Dendritic cell treated with granulocyte-macrophage colony-stimulating factor and Interleukin-4, amounts not matched to agents 40 ng/mL and 50 ng/mL, for 4 days (primary cell): Measurements from ENCODE around the gene RRP15.

ENCODE experiments used
- H3K27ac Mint-ChIP-seq: one replicate; pipeline ENCODE4 v1.8.0; 2022; ENCODE audit warnings: mild to moderate bottlenecking, mixed read lengths
- H3K27me3 Mint-ChIP-seq: one replicate; pipeline ENCODE4 v1.8.0; 2022; ENCODE audit warnings: mild to moderate bottlenecking, mixed read lengths
- H3K36me3 Mint-ChIP-seq: one replicate; pipeline ENCODE4 v1.8.0; 2022; ENCODE audit warnings: low read depth, mixed read lengths
- H3K4me1 Mint-ChIP-seq: one replicate; pipeline ENCODE4 v1.8.0; 2022; ENCODE audit warnings: low read depth, mixed read lengths
- H3K4me3 Mint-ChIP-seq: one replicate; pipeline ENCODE4 v1.8.0; 2022; ENCODE audit warnings: mild to moderate bottlenecking, moderate library complexity, mixed read lengths
- H3K9me3 Mint-ChIP-seq: one replicate; pipeline ENCODE4 v1.8.0; 2022; ENCODE audit warnings: mixed read lengths
- intact Hi-C: fragments of 100-400 bp; cut with micrococcal nuclease; formaldehyde crosslinking; loops from one replicate; pipeline ENCODE4 v1.15.0; 2022

RRP15 gene, protein sequence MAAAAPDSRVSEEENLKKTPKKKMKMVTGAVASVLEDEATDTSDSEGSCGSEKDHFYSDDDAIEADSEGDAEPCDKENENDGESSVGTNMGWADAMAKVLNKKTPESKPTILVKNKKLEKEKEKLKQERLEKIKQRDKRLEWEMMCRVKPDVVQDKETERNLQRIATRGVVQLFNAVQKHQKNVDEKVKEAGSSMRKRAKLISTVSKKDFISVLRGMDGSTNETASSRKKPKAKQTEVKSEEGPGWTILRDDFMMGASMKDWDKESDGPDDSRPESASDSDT

DNA sequence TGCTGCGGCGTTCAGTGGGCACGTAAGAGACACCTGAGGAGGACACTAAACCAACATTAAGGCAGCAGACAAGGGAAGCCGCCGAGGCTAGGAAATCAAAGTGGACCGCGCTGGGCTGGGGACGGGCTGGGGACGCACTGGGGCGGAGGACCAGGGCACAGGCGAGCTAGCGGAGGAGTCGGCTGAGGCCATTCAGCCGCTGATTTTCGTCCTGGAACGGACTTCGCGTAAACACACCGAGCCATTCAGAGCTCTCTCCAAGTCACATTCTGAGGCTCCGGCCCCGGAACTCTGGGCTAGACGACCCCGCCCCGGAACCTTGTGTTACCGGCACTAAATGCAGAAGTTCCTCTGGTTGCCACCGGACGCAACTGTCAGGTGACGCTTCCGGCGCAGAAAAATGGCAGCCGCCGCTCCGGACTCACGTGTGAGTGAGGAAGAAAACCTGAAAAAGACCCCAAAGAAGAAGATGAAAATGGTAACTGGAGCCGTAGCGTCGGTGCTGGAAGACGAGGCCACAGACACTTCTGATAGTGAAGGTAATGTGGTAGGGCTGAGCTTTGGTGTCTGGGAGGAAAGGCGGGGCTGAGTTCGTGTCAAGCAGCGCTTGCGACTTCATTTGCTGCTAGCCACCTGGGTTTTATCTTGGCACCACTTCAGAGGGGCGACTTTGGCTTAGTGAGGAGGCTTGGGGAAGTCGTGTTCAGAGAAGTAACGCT is at the start of gene RRP15:
TSS of gene RRP15 (plus strand) at position 377 of the 719 bp plus-strand sequence. CDS start at position 401, 24 bp downstream.
- Mint-ChIP-seq H3K27ac (peak within 1 kb of the TSS; percentile 85), H3K4me3 (peak within 1 kb of the TSS; percentile 86), H3K36me3 (peaks cover 15% of the 10 kb centered on the region), H3K9me3 (no peaks in the 10 kb centered on the region), H3K27me3 (peaks cover 10% of the 10 kb centered on the region), H3K4me1 (peaks cover 22% of the 10 kb centered on the region)
- intact Hi-C loops = loop anchor here (10.0 kb wide), 1 partner anchor 650 kb away; the partner anchor contains the start of genes GPATCH2 and SPATA17

DNA sequence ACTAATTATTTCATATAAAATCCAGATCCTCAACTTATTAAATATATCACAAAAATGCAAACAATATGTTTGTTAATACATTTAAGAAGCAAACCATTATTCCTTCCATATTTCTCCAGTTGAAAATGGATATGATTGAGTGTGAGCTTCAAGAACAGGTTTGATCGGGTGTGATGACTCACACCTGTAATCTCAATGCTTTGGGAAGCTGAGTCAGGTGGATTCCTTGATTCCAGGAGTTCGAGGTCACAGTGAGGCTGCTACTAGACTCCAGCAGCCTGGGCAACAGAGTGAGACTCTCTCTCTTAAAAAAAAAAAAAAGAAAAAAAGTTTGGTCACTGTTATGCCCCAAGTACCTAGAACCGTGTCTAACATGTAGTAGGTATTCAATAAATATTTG is 42.9 kb upstream of the RRP15 start:
- Mint-ChIP-seq H3K36me3 (no peaks in the 10 kb centered on the region), H3K27me3 (no peaks in the 10 kb centered on the region), H3K4me3 (no peak overlapping the region), H3K9me3 (no peaks in the 10 kb centered on the region), H3K27ac (no peak overlapping the region), H3K4me1 (no peaks in the 10 kb centered on the region)
- intact Hi-C loops = no loop called here

DNA sequence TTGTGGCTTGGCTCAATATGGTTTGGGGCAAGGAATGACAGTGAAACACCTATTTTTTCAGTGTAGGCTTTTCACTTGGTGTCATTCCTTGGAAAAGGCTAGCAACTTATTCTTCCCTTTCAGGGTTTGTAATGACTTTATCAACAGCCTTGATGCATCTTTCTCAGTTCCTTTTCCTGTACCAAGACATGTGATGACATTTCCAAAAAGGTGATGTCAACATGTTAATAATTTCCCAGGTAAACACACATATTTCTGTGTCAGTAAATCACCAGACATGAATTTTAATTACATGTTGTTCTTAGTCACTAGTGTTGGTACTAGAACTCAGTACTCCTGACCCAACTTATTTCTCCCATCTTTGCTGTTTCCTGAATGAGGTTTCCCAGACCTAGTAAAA is 37.8 kb upstream of the RRP15 start:
- no peaks in the 10 kb centered on the region for H3K36me3 Mint-ChIP-seq
- no peaks in the 10 kb centered on the region for H3K4me1 Mint-ChIP-seq
- intact Hi-C loops = no loop called here
- H3K27me3 Mint-ChIP-seq = no peaks in the 10 kb centered on the region
- no peaks in the 10 kb centered on the region for H3K9me3 Mint-ChIP-seq
- no peak overlapping the region for H3K27ac Mint-ChIP-seq
- no peak overlapping the region for H3K4me3 Mint-ChIP-seq

DNA sequence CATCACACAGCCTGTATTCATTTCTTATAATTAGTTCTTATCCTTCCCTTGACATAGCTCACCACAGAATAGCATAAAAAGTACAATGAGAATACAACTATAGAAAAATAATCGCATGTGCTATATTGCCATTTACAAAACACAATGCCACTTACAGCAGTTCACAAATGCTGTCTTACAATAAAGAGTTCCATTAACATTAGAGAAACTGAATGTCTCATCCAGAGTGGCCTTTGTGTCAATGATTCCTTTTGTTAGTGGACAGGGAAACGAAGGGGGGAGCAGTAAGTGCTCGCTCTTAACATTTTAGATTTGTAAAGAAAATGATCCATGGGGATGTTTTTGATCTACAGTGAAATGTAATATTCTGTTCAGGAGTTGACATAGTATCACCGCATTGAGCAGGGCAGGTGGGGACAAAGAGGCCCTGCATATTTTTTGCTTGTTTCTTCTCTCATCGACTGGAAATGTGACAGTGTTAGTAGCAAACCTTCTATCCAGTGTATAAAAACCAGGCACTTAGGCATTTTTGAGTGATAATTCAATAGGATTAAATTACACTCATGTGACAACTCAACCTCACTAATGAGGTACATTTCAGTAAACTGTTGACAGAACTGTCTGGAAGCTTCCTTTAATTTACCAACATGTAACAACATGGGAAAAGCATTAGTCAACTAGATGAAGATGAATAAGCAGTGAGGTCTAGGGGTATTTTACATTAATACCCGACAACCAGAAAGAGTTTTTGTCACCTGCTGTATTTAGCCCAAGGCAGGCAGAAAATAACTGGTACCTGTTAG is 35.6 kb upstream of the RRP15 start:
- Mint-ChIP-seq H3K27ac (no peak overlapping the region), H3K27me3 (no peaks in the 10 kb centered on the region), H3K4me3 (no peak overlapping the region), H3K4me1 (no peaks in the 10 kb centered on the region), H3K9me3 (no peaks in the 10 kb centered on the region), H3K36me3 (no peaks in the 10 kb centered on the region)
- intact Hi-C loops = no loop called here

DNA sequence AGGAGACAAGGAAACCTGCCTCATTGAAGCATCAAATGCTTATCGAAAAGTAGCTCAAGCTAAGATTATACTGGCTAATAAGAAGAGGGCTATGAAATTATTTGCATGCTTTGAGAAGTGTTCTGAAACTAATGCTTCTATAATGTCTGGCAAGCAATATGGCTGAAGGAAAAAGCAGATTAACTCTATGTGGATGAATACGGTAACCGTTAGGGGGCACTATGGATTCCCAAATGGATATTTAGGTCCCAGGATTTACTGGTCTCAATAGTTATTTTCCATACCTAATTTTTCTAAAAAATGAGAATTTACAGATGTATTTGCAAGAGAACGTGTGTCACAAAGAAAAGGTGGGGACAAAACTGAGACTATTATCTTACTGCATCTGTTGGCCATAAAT is 34.6 kb upstream of the RRP15 start:
- H3K4me3 Mint-ChIP-seq = no peak overlapping the region
- H3K36me3 Mint-ChIP-seq = no peaks in the 10 kb centered on the region
- no peak overlapping the region for H3K27ac Mint-ChIP-seq
- no peaks in the 10 kb centered on the region for H3K4me1 Mint-ChIP-seq
- no peaks in the 10 kb centered on the region for H3K27me3 Mint-ChIP-seq
- no peaks in the 10 kb centered on the region for H3K9me3 Mint-ChIP-seq
- intact Hi-C loops = no loop called here

DNA sequence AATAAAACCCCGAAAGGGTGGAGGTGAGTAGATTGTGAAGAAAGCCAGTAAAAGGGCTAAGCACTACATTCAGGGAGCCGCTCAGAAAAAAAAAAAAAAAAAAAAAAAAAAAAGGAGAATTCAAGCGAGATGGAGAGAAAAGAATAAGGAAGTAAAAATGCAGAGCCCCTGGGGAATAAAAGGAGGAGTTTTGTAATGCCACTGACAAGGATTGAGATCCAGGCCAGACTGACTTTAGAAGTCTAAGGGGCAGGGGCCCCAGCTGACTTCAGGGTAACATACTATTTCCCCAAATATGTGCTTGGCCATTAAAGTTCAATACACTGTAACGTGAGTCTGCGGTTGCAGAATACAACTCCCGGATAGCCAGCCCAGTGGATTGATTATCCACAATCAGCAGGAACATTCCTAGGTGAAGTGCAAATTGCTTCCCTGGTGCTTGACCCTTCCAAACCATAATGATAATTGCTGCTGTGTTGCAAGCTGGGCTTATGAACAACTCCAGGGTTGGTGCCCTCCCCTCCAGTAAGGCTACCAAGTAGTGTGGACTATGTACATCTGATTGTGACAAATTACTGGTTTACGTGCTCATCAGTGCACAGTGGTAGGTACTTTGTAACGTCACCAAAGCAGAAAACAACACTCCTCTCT is 30.7 kb upstream of the RRP15 start:
- intact Hi-C loops = no loop called here
- no peak overlapping the region for H3K27ac Mint-ChIP-seq
- H3K36me3 Mint-ChIP-seq = no peaks in the 10 kb centered on the region
- H3K4me1 Mint-ChIP-seq = no peaks in the 10 kb centered on the region
- no peak overlapping the region for H3K4me3 Mint-ChIP-seq
- no peaks in the 10 kb centered on the region for H3K9me3 Mint-ChIP-seq
- no peaks in the 10 kb centered on the region for H3K27me3 Mint-ChIP-seq

DNA sequence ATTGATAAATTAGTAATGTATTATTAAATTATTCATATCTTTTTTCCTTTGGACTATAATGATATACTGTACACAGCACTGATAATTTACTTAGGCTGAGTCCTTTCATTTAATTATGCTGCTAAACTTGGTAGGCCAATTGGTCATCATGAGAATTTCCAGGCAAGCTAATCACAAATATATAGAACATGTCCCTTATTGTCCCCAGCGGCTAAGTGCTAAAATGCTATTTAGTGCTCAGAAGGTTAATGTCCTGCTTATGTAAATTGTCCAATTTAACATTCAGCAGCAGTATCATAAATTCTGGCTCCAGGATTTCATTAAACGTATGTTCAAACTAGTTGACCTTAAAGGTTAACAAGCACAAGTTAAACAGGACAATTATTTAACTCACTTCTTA is 30.0 kb upstream of the RRP15 start:
- H3K4me3 Mint-ChIP-seq = no peak overlapping the region
- H3K36me3 Mint-ChIP-seq = no peaks in the 10 kb centered on the region
- intact Hi-C loops = no loop called here
- H3K9me3 Mint-ChIP-seq = no peaks in the 10 kb centered on the region
- no peaks in the 10 kb centered on the region for H3K4me1 Mint-ChIP-seq
- H3K27ac Mint-ChIP-seq = no peak overlapping the region
- H3K27me3 Mint-ChIP-seq = no peaks in the 10 kb centered on the region

DNA sequence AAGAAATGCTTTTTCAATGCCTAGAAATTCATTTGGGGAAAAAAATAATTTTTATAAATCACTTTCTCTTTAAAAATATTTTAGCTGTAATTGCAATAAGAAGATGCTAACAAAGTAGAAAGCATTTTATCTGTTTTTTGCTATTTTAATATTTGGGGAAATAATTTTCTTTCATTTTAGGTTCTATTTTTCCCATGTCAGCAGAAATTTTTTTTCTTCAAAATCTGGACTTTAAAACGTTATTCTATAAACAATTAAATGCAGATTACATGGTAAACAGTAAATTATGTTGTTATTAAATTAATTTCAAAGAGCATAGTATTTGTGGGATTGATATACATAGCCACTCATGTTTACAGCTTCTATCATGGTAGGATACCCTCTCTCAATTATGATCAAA is 27.7 kb upstream of the RRP15 start:
- no peaks in the 10 kb centered on the region for H3K4me1 Mint-ChIP-seq

DNA sequence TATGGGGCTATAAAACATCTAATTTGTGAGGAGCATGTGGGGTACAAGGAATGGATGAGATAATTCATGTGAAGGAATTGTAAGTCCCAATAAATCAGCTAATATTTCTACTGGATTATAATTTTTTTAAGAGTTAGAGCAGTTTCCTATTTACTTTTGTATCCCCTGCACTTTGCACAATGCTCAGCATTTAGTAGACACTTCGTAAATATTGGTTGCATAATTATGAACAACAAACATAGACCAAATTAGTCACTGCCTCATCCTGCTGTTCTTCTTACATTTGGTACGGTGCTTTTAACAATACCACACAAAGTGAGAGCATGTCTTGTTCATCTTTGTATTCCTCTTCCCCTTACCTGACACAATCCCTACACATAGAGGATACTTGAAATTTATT is 27.1 kb upstream of the RRP15 start:
- Mint-ChIP-seq H3K9me3 (no peaks in the 10 kb centered on the region), H3K27me3 (no peaks in the 10 kb centered on the region), H3K27ac (no peak overlapping the region), H3K4me1 (no peaks in the 10 kb centered on the region), H3K4me3 (no peak overlapping the region), H3K36me3 (no peaks in the 10 kb centered on the region)
- intact Hi-C loops = no loop called here

More for the DNA sequence above, 27.7 kb upstream of the RRP15 start:
- intact Hi-C loops = no loop called here
- Mint-ChIP-seq H3K4me3 (no peak overlapping the region), H3K36me3 (no peaks in the 10 kb centered on the region), H3K27me3 (no peaks in the 10 kb centered on the region), H3K9me3 (no peaks in the 10 kb centered on the region), H3K27ac (no peak overlapping the region)

DNA sequence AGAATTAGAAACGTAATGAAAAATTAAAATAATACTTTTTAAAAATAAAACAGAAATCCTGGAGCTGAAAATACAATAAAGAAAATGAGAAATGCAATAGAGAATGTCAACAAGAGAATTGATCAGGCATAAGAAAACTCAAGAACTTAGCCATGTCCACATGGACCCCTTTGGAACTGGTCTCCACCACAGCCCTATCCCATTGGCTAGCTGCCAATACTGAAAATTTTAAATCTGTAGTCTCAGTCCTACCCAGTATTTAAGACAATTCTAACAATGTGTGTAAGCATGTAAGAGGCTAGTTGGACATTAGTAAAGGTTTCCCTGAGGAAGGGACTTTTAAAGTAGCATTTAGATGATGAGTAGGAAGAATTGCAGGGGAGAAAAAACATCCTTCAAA is 25.8 kb upstream of the RRP15 start:
- Mint-ChIP-seq H3K4me1 (no peaks in the 10 kb centered on the region), H3K4me3 (no peak overlapping the region), H3K36me3 (no peaks in the 10 kb centered on the region), H3K9me3 (no peaks in the 10 kb centered on the region), H3K27ac (no peak overlapping the region), H3K27me3 (no peaks in the 10 kb centered on the region)
- intact Hi-C loops = no loop called here

DNA sequence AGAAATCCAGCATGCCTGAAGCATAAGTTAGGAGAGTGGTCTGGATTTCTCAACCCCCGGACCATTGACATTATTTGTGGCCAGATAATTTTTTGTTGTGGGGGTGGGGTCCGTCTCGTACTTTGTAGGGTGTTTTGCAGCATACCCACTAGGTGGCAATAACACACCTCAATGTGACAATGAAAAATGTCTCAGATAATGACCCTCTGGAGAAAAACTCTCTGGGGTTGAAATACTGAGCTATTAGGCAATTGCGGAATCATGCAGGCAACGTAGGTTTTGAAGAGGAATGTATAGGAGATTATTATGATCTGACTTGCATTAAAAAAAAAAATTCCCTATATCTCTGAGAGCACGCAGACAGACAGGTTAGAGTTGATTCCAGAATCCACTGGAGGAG is 25.3 kb upstream of the RRP15 start:
- no peaks in the 10 kb centered on the region for H3K27me3 Mint-ChIP-seq
- no peaks in the 10 kb centered on the region for H3K4me1 Mint-ChIP-seq
- intact Hi-C loops = no loop called here
- H3K36me3 Mint-ChIP-seq = no peaks in the 10 kb centered on the region
- H3K27ac Mint-ChIP-seq = no peak overlapping the region
- no peaks in the 10 kb centered on the region for H3K9me3 Mint-ChIP-seq
- no peak overlapping the region for H3K4me3 Mint-ChIP-seq

DNA sequence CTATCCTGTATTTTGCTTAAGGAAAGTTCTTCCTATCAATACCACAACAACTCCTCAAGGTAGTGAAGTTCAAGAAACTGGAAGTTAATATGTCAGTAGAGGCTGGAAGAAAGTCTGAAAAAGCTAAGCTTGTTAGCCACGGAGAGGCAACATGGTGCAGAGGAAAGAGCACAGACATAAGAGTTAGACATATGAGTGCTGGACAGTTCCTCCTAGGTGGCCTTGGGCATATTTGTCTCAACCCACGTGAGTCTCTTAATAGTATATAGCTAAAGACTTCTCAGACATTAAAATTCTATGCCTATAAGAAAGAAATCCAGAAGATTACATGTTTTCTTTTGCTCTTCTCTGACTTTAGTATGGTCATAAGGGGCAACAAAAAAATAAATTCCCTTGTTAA is 22.8 kb upstream of the RRP15 start:
- H3K27me3 Mint-ChIP-seq = no peaks in the 10 kb centered on the region
- no peak overlapping the region for H3K4me3 Mint-ChIP-seq
- intact Hi-C loops = no loop called here

DNA sequence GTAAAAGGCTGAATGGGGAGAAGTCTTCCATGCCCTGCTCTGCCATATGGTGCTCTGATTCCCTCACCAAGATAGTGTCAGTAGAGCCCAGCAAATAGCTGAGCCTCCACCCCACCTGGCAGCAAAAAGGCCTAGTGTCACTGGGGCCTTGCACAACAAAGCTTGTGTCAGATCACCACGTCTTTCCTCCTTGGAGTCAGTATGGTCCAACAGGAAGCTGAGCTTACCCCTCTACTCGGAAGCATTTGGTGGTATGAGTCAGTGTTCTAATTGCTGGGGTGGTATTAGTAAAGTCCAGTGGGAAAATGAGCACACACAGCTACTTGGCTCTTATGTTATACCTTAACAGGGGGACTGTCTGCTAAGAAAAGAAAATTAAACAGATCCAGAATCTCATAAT is 18.7 kb upstream of the RRP15 start:
- Mint-ChIP-seq H3K27me3 (no peaks in the 10 kb centered on the region), H3K4me3 (no peak overlapping the region), H3K9me3 (no peaks in the 10 kb centered on the region), H3K27ac (no peak overlapping the region), H3K4me1 (no peaks in the 10 kb centered on the region), H3K36me3 (no peaks in the 10 kb centered on the region)
- intact Hi-C loops = no loop called here

More for the DNA sequence above, 22.8 kb upstream of the RRP15 start:
- no peaks in the 10 kb centered on the region for H3K36me3 Mint-ChIP-seq
- H3K4me1 Mint-ChIP-seq = no peaks in the 10 kb centered on the region
- no peaks in the 10 kb centered on the region for H3K9me3 Mint-ChIP-seq
- H3K27ac Mint-ChIP-seq = no peak overlapping the region

DNA sequence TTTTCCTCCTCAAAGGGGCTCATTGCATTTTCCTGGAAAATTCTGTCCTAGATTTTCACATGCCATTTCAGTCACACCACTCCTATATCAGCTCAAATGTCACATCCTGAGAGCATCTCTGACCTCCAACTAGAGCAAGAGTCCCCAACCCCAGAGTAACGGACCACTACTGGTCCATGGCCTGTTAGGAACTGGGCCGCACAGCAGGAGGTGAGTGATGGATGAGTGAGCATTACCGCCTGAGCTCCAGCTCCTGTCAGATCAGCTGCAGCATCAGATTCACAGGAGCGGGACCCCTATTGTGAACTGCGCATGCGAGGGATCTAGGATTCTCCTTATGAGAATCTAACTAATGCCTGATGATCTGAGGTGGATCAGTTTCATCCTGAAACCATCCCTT is 12.7 kb upstream of the RRP15 start:
- no peak overlapping the region for H3K4me3 Mint-ChIP-seq
- no peaks in the 10 kb centered on the region for H3K4me1 Mint-ChIP-seq
- H3K9me3 Mint-ChIP-seq = no peaks in the 10 kb centered on the region
- intact Hi-C loops = no loop called here
- no peaks in the 10 kb centered on the region for H3K36me3 Mint-ChIP-seq
- H3K27me3 Mint-ChIP-seq = no peaks in the 10 kb centered on the region
- no peak overlapping the region for H3K27ac Mint-ChIP-seq
